Measurements from ENCODE around the gene GNAO1.

Gene GNAO1

GRCh38 chr16:56266641-56267607 is 75.6 kb downstream of the GNAO1 start:
- no peak for DNase-seq

GRCh38 chr16:56267888-56268287 is 76.6 kb downstream of the GNAO1 start:
- DNase-seq: no peak

- DNase-seq: no peak
Observed at GRCh38 chr16:56268799-56269198, 77.5 kb downstream of the GNAO1 start.

- no peak for DNase-seq
Observed at GRCh38 chr16:56269281-56269680, 78.0 kb downstream of the GNAO1 start.

GRCh38 chr16:56269811-56270684 is 78.8 kb downstream of the GNAO1 start:
- DNase-seq: no peak

- DNase-seq: no peak
Observed at GRCh38 chr16:56270828-56271227, 79.5 kb downstream of the GNAO1 start.

GRCh38 chr16:56272583-56272894 is 81.2 kb downstream of the GNAO1 start:
- DNase-seq: no peak

- DNase-seq: no peak
Observed at GRCh38 chr16:56273615-56274014, 82.3 kb downstream of the GNAO1 start.

- no peak for DNase-seq
Observed at GRCh38 chr16:56274369-56274768, 83.1 kb downstream of the GNAO1 start.

GRCh38 chr16:56275076-56275475 is 83.8 kb downstream of the GNAO1 start:
- DNase-seq: no peak

- DNase-seq: no peak
Observed at GRCh38 chr16:56275801-56276200, 84.5 kb downstream of the GNAO1 start.

GRCh38 chr16:56277075-56277474 is 85.8 kb downstream of the GNAO1 start:
- DNase-seq: no peak

GRCh38 chr16:56278196-56278855 is 87.0 kb downstream of the GNAO1 start:
- no peak for DNase-seq

GRCh38 chr16:56279132-56279531 is 87.8 kb downstream of the GNAO1 start:
- peak; percentile 74 for DNase-seq

GRCh38 chr16:56279914-56280313 is 88.6 kb downstream of the GNAO1 start:
- DNase-seq: no peak

- peak; percentile 20 for DNase-seq
Observed at GRCh38 chr16:56281249-56281805, 90.0 kb downstream of the GNAO1 start.

- DNase-seq: no peak
Observed at GRCh38 chr16:56282451-56282850, 91.2 kb downstream of the GNAO1 start.

- DNase-seq: no peak
Observed at GRCh38 chr16:56284521-56284920, 93.2 kb downstream of the GNAO1 start.

GRCh38 chr16:56286809-56287208 is 95.5 kb downstream of the GNAO1 start:
- DNase-seq: no peak

- DNase-seq: no peak
Observed at GRCh38 chr16:56288019-56288418, 96.7 kb downstream of the GNAO1 start.

- DNase-seq: no peak
Observed at GRCh38 chr16:56289416-56289815, 98.1 kb downstream of the GNAO1 start.

GRCh38 chr16:56289862-56290261 is 98.6 kb downstream of the GNAO1 start:
- DNase-seq: no peak

- no peak for DNase-seq
Observed at GRCh38 chr16:56294014-56294413, 102.7 kb downstream of the GNAO1 start.

Measured in CD4-positive, alpha-beta T cell treated with Interleukin-17A for 4 hours (primary cell).